Activated CD8-positive, alpha-beta memory T cell treated with anti-CD3 and anti-CD28 coated beads for 4 hours (primary cell): ENCODE results near the gene DHH.
A peak's percentile ranks its signal among the peaks of the same experiment; 100 is the strongest.

Experiments
- DNase-seq, 2 donors: peaks; one replicate each; pipeline ENCODE4 v3.0.0-alpha.2; 2020; ENCODE audit warnings: low read depth in 2 of 2

Gene DHH

GRCh38 chr12:49109641-49110463 is 15.3 kb upstream of the DHH start:
- DNase-seq: no peak

GRCh38 chr12:49108958-49109404 is 14.4 kb upstream of the DHH start:
- no peak for DNase-seq

GRCh38 chr12:49105504-49106084 is 11.0 kb upstream of the DHH start:
- DNase-seq: no peak

DNA sequence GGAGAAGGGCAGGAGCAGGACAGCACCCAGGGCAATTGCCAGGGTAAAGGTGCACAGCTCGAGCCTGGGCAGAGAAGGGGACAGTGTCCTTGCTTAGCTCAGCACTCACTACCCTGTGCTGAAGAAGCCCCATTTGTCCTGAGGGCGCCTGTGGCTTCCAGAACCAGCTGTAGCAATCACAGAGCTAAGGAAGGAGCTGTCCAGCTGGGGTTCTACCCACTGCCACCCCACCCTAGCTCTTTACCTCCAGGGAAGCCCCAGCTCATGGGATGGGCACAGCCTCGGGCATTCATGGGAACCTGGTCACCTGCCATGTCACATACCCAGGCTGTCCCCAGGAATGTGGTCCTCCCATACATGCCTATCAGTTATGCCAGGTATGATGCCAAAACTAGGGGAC is 10.2 kb upstream of the DHH start:
- DNase-seq: no peak

GRCh38 chr12:49100380-49100779 is 5.8 kb upstream of the DHH start:
- no peak for DNase-seq

GRCh38 chr12:49098703-49099102 is 4.1 kb upstream of the DHH start:
- DNase-seq: no peak

- peak in 1 of 2 donors; percentile 30 for DNase-seq
Observed at GRCh38 chr12:49098035-49098451, 3.4 kb upstream of the DHH start.

DNA sequence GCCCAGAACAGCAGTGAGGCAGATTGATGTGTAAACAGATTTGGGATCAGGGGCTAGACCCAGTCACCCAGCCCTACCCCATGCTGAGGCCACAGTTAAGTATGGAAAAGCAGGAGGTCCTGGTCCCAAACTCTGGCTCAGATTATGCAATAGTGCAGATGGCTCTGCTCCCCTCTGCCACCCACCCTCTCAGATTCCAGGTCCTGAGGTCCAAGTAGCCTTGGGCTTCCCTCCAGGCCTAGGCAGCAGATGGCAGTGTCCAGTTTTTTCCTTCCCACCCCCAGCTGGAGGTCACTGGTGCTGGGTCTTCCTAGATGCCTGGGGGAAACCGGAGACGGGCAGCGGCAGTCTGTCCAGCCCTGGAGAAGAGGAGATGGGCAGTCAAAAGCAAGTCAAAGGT is 2.8 kb upstream of the DHH start:
- DNase-seq: no peak

- DNase-seq: no peak
Observed at GRCh38 chr12:49094975-49095365, 369 bp upstream of the DHH start.

- no peak for DNase-seq
Observed at GRCh38 chr12:49093792-49094159, 825 bp downstream of the DHH start.

- no peak for DNase-seq
Observed at GRCh38 chr12:49092816-49093406, 1.7 kb downstream of the DHH start.

DNA sequence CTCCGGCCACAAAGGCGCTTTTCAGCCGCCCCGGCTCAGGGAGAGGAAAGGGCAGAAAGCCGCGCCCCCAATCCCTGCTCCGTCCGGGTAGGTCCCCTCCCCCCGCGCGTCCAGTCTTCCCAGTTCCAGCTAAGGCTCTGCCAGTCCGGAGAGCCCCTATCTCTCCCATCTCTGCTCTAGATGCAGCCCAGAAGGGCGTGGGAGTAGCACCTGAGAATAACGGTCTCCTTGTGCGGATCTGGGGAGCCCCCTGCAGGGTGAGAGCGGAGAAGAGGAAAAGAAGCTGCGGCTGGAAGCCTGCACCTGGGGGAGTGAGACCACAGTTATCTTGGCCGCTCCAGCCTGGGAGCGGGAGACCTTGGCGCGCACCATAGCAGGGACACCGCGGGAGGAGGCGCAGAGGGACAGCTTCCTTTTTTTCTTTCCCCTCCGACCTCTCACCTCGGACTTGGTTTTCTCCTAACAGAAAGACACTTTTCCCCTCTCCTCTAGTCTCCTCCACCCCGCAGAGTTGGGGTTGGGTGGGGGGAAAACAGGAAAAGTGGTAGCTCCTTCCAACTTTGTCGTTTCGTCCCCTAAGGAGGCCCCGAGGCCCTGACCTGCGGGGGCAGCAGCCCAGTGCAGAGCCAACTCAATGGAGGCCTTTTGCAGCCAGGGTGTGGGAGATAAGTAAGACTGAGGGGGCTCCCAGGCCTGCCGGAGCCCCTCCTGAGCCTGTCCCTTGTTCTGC is 2.4 kb downstream of the DHH start:
- DNase-seq: peak in 1 of 2 donors; percentile 31

DNA sequence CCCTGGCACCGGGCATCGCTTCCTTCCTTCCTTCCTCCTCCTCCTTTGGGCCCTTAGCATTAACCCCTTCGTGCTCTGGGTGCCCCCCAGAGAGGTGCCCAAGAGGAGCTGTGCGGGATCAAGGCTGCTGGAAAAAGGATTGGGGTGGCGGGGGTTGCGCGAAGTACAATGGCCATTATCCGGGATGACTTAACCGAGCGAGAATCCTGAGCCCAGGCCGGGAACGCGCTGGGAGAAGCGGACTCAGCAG is 2.8 kb downstream of the DHH start:
- DNase-seq: no peak

DNA sequence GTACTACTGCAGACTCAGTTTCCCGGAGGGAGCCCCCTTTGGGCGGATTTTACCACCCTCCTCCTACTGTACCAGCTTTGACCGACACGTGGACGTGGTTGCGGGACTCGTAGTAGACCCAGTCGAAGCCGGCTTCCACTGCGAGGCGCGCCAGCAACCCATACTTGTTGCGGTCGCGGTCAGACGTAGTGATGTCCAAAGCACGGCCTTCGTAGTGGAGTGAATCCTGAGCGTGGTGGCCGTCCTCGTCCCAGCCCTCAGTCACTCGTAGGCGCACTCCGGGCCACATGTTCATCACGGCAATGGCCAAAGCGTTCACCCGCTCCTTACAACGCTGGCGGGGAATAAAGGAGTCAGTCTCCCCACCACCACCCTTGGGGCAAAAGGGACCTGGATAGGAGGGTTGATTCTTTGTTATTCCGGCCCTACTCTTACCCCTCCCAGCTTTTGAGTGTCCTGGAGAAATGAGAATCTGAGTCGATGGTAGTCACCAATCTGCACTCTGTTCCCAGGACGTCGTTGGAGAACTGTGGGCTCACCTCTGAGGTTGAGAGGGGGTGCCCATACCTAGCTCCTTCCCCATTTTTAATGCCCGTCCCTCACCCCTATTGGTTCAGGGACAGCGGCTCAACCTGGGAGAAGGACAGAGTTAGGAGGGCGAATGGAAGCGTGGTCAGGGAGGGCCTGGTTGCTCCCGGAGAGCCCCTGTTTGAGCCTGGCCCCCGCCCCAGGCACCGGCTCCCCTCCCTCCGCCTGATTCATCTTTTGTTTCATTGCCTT is 3.4 kb downstream of the DHH start:
- DNase-seq: no peak

DNA sequence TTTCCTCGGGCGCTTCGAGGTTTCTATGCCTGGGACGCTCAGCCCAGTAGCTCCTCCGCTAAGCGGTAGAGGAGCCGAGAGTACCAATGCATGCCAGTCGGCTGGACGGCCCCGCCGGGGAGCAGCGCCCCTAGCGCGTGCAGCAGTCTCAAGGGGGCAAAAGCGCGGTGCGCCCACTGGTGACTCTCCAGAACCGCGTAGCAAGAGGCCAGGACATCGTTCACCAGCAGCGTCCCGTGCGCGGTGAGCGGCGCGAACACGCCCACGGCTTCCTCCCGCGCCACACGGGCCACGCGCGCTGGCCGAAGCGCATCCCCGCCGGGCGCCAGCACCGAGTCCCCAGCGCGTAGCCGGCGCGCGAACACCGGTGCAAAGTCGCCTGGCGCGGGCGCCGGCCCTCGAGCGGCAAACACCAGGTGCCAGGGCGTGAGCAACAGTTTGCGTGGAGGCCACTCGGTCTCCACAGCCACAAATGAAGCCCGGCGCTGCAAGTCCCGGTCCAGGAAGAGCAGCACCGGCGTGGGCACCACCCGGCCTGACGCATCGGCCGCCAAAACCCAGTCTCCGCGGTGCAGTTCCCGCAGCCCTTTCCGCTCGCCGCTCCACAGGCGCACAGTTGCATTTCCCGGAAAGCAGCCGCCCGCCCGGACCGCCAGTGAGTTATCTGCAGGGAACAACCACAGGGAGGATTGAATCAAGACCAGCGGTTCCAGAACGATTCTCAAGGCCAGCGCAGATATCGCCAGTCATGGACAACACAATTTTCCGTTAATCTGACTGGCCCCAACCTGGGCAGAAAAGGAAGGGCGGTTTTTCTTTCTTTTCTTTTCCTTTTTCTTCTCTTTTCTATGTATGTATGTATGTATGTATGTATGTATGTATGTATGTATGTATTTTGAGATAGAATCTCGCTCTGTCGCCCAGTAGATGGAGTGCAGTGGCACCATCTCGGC is 4.5 kb downstream of the DHH start:
- no peak for DNase-seq

DNA sequence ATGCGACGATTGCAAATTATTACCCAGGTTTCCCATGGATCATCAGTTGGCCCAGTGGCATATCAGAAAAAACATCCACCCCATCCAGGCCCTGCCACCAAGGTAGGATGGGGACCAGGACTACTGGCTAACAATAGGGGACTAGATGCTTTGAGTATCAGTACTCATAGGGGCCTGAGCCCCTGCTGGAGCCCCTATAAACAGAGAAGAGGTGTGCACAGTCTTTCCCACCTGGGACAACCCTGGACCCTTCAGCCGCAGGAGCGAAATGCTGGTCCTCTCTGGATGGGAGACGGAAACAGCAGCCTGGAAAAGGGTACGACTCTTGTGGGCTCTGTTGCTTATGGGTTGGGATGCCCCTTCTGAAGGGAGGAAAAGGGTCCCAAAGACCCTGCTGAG is 5.7 kb downstream of the DHH start:
- DNase-seq: no peak

GRCh38 chr12:49088150-49088931 is 6.3 kb downstream of the DHH start:
- DNase-seq: peak; percentile 40 to 51

GRCh38 chr12:49086116-49086515 is 8.5 kb downstream of the DHH start:
- DNase-seq: no peak

GRCh38 chr12:49084438-49084837 is 10.2 kb downstream of the DHH start:
- DNase-seq: no peak

GRCh38 chr12:49079793-49080192 is 14.8 kb downstream of the DHH start:
- no peak for DNase-seq
